ENCODE data around the gene CD209.

The CD209 gene

DNA sequence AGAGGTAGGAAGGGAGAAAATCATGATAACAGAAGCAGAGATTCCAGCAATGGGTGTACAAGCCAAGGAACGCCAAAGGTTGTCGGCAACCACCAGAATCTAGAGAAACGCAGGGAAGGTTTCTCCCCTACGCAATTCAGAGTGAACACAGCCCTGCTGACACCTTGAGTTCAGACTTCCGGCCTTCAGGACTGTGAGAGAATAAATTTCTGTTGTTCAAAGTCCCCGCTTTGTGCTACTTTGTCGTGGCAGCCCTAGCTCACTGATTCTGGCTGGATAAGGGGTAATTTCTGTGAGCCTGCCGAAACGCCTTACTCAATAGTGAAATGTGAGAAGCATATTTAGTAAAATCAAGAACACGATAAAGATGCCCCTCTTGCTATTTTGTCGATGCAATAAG, 10.1 kb downstream of the CD209 start:
- DNase-seq = no peak

DNA sequence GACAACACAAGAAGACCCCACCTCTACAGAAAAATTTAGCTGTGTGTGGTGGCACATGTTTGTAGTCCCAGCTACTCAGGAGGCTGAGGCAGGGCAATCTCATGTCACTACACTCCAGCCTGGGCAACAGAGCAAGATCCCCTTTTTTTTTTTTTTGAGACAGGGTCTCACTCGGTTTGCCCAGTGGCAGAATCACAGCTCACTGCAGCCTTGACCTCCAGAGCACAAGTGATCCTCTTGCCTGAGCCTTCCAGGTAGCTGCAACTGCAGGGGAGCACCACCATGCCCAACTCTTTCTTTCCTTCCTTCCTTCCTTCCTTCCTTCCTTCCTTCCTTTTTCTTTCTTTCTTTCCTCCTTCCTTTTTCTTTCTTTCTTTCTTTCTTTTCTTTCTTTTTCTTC, 11.2 kb downstream of the CD209 start:
- DNase-seq = no peak

DNA sequence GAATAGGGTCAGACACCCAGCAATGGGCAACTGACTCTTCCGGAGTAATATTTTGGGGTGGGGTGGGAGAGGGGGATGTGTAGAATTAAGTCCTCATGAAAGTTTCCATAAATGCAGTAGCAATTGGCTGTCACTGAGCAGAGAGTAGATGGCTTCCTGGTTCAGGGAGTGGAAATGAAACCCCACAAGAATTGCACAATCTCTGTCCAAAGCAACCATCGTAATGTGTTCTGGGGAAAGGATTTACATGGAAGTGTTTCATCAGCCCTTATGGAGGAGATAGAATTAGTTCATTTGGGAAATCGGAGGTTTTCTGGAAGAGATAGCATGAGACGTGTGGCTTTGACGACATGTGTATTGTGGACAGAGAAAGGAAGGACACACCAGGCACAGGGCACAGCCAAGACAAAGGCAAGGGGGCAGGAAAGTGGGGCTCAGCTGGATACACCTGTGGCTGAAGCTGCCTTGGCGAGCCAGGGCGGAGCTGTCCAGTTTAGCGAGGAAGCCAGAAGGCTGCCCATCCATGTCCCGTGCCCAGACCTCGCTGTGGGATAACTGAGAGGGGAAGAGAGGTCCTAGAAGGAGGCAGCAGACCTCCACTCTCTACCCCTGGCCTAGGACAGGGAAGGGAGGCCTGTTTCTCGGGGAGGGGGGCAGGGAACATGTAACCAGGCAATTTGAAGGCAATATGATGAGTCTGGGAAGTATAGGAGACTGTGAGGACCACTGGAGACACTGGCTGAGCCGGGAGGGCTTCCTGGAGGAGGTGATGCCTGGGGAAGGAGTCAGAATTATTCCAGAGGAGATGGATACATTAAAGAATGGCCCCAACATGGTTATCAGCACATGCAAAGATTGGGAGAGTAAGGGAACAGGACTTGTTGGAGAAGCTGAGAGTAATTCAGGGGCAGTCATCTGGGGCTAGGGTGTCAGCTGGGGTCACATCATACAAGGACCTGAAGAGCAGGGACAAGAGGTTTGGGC, 12.8 kb downstream of the CD209 start:
- DNase-seq = no peak

DNA sequence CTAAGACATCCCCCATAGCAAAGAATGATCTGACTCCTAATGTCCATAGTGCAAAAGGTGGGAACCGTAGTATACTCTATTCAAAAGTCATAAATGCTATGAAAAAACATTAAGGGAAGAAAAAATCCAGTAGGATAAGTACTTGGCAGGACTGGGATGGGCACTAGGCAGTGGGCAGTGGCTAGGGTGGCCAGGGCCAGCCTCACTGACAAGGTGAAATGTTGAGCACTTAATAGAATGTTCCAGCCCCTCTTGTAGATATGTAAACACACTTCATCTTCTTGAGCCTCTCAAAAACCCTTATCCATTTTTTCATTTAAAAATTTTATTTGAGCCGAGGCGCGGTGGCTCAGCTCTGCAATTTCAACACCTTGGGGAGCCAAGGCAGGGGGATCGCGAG, 14.0 kb downstream of the CD209 start:
- DNase-seq = no peak

DNA sequence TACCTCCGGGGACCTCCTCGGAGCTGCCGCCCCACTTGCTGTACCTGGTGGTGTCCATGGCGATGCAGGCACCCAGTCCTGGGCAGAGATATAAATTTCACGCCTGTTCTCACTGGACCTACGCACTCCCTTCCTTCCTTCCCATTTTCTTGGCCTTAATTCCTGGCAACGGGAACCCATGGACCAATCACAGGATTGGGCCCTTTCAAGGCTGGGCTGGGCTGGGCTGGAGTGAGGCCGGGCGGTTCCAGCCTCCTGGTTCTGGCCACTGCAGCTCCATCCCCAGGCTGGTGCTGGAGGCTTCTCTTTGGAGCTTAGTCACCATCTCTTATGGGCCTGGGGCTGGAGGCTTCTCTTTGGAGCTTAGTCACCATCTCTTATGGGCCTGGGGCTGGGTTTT, 15.3 kb downstream of the CD209 start, which contains the start of gene CLEC4G:
TSS of gene CLEC4G (minus strand) at position 66 of the 400 bp plus-strand sequence. CDS start at position 58, 8 bp downstream.
- DNase-seq = no peak

DNA sequence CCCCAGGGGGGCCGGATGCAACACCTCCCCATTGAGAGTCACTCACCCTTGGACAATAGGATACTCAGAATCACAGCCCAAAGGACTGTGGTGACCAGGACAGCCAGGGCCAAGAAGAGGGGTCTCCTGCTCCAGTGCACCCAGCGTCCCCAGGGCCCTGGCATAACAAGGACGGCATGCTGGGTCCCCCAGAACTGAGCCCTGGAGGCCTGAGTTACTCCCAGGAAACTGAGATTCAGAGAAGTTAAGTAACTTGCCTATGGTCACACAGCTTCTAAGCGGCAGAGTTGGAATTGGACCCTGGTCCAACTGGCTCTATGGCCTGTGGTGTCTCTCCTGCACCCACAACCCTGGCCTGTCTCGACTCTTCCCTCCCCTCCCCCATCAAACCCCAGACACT, 15.7 kb downstream of the CD209 start:
- DNase-seq = no peak

DNA sequence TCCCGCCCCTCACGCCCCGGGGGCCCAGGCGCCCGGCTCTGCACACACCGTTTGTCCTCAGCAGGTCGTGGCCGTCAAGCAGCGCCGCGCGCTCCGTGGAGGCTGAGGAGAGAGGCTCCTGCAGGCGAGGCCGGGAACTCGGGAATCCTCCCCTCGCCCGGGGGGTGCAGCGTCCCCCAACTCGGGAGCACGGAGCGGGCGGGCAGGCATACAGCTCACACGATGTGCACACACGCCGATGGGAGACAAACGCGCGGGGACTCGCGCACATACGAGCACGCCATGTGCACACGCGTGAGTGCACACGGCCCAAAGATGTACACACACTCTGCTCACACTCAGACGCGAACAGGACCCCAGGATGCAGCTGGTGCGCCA, 16.1 kb downstream of the CD209 start:
- no peak for DNase-seq

DNA sequence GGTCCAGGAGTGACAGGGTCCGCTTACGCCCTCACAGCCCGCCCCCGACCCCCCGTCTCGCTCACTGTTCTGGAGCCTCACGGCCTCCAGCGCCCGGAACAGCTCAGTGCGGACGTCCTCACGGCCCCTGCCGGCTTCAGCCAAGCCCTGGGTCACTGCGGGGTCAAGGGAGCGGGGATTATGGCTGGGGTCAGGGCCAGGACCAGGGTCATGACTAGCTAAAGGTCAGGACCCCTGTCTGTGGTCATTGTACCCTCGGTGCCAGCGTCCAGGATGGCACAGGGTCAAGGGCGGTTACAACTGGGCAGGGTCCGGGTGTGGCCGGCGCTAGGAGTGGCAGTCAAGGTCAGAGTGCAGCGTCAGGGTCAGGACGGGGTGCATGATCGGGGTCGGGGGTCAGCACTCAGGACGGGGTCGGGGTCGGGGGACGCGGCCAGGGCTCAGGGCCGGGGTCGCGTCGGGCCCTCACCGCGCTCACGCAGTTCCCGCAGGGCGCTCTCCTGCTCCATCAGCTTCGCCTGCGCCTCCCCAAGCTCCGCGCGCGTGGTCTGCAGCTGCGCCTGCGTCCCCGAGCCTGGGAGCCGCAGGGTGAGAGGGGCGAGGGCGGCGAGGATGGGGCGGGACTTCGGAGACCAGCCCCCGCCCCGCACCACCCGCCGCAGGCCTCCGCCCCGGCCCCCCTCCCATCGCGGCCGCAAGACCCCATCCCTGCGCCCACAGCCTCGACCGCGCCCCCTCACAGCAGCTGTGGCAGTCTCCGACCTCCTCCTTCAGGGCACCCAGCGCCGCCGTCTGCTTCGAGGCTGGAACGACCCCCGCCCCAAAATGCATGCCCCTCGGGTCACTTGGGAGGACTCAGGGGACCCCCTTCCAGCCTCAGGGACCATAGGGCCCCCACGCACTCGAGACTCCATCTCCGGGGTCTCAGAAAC, 16.8 kb downstream of the CD209 start:
- no peak for DNase-seq

DNA sequence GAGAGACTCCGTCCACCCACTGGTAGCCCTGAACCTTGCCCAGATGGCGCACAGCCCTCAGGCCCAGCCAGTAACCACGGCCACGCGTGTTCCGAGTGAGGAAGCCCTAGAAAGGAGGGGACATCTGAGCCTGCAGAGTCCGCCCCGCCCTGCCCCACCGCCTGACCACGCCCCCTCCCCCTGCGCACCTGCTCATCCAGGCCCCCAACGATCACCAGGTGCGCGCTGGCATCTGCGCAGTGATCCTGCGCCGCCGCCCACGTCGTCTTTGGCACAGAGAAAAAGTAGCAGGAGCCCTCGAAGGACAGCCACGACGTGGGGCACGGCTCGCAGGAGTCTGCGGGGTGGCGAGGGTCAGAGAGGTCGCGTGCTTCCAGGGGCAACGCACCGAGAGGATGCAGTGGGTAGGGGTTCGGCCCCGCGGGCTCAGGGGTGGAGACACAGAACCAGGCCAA, 17.5 kb downstream of the CD209 start:
- DNase-seq = no peak

DNA sequence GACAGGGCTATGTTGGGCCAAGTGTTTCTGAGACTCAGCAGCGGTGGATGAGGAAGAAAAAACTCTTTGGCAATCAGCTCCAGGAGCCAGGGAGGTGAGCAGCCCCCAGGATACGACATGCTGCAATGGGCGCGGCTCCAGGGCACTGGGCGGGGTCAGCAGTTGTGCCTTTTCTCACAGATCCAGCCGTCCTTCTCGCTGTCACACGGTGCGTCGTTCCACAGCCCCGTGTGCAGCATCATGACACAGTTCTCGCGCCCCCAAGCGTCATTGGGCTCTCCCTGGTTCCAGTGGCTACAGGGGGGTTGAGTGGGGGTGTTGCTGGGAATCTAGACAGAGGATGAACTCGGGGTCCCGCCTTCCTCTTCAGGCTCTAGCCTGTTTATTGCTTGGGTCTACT, 18.1 kb downstream of the CD209 start:
- no peak for DNase-seq

DNA sequence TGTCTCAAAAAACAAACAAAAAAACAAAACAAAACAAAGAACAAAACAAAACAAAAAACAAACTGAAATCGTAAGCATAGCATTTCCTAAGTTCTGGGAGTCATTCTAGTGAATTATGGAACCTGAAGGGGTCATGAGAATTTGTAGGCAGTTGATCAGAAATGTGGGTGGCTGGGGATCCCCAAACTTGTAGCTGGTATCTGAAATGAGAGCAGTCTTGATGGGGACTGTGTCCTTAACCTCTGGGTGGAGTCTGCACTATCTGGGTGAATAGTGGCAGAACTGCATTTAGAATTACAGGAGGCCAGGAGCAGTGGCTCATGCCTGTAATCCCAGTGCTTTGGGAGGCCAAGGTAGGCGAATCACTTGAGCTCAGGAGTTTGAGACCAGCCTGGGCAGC, 21.5 kb downstream of the CD209 start:
- DNase-seq = no peak

DNA sequence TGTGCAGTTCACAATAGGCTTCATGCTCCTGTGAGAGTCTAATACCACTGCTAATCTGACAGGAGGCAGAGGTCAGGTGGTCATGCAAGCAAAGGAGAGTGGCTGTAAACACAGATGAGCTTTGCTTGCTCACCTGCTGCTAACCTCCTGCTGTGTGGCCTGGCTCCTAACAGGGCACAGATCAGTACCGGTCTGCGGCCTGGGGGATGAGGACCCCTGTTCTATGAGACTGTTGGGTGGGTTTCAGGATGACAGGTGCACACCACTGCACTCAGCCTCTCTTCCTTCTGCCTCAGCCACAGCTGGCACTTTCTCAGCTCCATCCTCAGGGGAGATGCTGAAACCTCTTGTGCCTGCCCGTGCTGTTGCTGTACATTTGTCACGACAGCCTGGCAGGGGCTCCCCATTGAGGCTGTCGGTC, 25.1 kb downstream of the CD209 start:
- DNase-seq = no peak

DNA sequence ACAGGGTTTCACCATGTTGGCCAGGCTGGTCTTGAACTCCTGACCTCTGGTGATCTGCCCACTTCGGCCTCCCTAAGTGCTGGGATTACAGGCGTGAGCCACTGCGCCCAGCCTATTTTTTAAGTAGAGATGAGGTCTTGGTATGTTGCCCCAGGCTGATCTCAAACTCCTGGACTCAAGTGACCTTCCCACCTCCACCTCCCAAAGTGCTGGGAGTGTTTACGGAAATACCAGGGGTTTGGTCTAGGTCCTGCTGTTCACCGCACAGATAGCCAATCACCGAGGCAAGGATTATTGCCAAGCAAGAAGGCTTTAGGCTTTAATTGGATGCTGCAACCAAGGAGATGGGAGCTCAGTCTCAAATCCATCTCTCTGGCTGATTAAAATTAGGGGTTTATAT, 27.0 kb downstream of the CD209 start:
- no peak for DNase-seq

DNA sequence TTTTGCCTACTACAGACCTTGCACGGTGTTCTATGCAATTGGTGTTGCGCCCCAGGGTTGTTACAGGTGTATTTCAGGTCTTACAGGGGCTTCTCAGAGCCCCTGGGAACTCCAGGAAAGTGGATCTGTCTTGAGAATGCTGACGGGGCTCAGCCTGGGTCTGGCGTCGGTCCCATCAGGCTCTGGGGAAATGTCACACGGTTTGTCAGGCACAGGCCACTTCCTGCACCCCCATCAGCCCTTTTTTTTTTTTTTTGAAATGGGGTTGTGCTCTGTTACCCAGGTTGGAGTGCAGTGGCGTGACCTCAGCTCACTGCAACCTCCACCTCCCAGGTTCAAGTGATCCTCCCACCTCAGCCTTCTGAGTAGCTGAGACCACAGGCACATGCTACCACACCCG, 28.7 kb downstream of the CD209 start:
- no peak for DNase-seq

DNA sequence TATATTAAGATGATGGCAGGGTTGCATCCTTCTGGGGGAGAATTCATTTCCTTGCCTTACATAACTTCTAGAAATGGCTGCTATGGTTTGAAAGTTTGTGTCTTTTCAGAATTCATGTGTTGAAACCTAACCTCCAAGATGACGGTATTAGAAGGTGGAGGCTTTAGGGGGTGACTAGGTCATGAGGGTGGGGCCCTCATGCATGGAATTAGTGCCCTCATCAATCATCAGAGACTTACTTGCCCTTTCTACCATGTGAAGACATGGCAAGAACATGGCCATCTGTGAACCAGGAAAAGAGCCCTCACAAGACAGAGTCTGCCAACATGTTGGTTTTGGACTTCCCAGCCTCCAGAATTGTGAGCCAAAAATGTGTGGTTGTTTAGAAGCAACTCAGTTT, 30.6 kb downstream of the CD209 start:
- no peak for DNase-seq

DNA sequence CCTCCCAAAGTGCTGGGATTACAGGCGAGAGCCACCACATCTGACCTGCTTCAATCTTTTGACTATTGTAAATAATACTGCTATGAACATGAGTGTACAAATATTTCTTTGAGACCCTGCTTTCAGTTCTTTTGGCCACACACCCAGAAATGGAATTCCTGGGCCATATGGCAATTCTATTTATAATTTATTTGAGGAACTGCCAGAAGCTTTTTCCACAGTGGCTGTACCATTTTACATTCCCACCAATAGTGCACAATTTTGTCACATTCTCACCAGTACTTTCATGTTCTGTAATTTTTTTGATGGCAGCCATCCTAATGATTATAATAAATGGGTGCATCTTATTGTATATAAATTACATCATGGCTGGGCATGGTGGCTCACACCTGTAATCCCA, 31.7 kb downstream of the CD209 start:
- DNase-seq = no peak

DNA sequence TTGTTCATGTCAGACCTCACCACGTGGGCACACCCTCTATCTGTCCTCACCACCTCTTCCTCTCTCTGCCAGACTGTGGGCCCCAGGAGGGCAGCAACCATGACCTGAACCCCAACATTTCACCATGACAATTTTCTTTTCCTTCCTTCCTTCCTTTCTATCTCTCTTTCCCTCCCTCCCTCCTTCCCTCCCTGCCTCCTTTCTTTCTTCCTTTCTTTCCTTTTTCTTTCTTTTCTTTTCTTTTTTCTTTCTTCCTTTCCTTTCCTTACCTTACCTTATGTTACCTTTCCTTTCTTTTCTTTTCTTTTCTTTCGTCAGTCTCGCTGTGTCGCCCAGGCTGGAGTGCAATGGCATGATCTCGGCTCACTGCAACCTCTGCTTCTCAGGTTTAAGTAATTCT, 36.7 kb downstream of the CD209 start:
- DNase-seq = no peak

DNA sequence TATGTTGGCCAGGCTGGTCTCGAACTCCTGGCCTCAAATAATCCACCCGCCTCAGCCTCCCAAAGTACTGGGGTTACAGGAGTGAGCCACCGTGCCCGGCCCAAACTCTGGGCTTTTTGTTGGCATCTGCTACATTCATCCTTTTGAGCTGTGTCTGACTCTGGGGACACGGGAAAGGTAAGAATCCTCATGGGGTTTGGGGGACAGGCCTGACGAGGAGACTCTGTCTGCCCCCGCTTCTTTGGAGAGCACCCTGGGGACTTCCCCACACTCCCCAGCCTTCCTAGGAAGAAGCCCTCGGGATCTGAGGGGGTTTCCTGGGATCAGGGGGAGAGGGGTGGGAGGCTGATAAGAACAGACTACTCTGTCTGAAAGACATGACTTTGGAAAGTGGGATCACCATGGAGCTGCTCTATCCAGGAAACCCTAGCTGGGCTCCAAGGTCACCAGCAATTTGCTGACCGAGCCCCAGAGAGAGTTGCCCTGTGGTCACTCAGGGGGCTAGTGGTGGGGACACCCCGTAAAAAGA, 37.3 kb downstream of the CD209 start:
- no peak for DNase-seq

DNA sequence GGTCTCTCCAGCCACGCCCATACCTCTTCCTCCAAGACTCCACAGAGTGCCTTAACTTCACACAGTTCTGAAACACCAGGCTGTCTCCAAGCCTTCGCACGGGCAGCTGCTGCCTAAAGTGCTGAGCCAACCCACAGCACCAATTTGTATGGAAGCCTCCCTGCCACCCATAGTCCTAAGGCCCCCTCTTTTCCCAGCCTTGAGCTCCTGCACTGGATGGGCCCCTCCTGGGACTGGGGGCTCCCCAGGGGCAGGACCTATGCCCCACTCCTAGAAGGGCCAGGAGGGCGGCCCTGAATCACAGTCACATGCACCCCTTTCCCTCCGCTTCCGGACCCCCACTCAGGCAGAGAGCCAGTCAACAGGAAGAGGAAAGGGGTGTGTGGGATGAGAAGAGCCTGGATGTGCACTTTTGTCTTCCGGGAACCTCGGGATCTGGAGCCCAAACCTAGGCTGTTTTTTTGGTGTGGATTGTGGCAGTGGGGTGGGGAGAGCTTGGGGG, 40.3 kb downstream of the CD209 start:
- no peak for DNase-seq

DNA sequence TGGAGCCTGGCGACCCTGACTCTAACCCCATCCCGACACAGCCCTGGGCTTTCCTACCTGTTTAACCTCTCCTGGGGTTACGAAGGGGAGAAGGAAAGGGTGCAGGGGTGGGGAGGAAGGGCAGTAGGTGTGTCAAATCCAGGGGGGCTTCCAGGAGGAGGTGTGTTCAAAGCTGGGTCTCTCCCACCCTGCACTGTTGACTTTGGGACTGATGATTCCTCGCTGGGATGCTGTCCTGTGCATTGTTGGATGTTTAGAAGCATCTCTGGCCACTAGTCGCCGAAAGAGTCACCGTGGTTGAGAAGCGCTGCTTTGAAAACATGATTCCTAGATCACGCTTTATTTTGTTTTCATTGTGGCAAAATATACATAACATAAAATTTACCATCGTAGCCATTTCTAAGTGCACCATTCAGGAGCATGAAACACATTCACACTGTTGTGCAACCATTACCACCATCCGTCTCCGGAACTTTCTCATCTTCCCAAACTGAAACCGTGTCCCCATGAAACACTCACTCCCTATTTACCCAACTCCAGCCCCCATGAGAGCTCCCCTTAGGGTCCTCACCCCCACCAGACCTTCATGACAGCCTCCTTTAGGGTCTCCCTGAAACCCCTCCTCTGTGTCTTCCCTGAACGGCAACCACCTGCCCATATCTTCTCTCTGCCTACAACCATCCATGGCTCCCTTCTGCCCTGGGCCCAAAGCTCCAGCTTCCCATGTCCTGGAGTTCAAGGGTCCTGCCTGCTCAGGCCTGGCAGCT, 41.0 kb downstream of the CD209 start:
- no peak for DNase-seq

DNA sequence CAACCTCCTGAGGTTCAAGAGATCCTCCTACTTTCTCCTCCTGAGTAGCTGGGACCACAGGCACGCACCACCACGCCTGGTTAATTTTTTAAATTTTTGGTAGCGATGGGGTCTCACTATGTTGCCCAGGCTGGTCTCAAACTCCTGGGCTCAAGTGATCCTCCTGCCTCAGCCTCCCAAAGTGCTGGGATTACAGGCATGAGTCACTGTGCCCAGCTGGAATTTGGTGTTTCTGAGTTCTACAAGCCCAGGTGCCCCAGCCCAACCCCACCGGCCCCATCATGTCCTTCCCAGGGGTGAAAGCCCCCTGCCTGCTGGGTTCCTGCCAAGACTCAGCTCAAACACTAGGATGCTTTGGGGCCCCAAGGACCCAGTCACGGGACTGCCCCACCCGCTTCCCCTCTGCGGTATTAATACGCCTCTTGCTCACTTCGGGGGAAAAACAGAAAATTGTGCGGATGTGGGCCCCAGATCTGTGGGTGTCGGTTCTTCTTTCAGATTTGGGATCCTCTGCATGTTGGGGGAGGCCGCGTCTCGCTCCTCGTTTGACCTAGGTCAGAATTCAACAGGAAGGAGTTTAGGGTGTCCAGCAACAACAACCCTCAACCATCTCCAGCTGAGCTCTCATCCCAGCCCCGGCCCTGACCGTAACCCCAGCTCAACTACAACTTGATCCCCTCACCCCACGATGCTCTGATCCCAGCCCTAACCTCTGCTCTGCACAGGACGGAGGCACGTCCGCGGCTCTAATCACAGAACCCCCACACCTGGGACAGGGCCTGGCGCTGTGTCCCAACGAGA, 41.7 kb downstream of the CD209 start:
- DNase-seq = no peak
